Heart left ventricle (tissue), 16 donors: ENCODE data around the gene EP400. TPM values are rescaled to one million over a fixed set of nuclear protein-coding genes. Genes with fewer than 3 reads are reported as not detected.

Source experiments
- ATAC-seq, 4 donors: fragments of 200-7000 bp; cut with Tn5 transposase; one replicate each; pipeline ENCODE4 v1.9.1; 2020 to 2022; ENCODE audit warnings: moderate library complexity in 4 of 4, mild to moderate bottlenecking in 3 of 4, moderate number of reproducible peaks in 1 of 4
- DNase-seq, 5 donors: peaks; one replicate each; pipeline ENCODE4 v3.0.0-alpha.2; 2020
- H3K27ac ChIP-seq, 12 donors: fragments of 200-600 bp; sonication (generic) in 4 of 12; one replicate each; pipeline versions ENCODE4 v1.5.0 to v1.8.0; 2016 to 2022; ENCODE audit warnings: mild to moderate bottlenecking in 2 of 12
- H3K27me3 ChIP-seq, 9 donors: fragments of 200-600 bp; sonication (generic) in 2 of 9; one replicate each; pipeline versions ENCODE4 v1.5.1 to v1.8.0; 2016 to 2022; ENCODE audit warnings: mild to moderate bottlenecking in 3 of 9
- H3K36me3 ChIP-seq, 9 donors: fragments of 200-600 bp; sonication (generic) in 2 of 9; one replicate each; pipeline versions ENCODE4 v1.5.0 to v1.8.0; 2018 to 2022; ENCODE audit warnings: mild to moderate bottlenecking in 2 of 9
- H3K4me1 ChIP-seq, 12 donors: fragments of 200-600 bp; sonication (generic) in 4 of 12; one replicate each; pipeline versions ENCODE4 v1.5.0 to v1.8.0; 2016 to 2022; ENCODE audit warnings: mild to moderate bottlenecking in 3 of 12
- H3K4me3 ChIP-seq, 12 donors: fragments of 200-600 bp; sonication (generic) in 4 of 12; one replicate each; pipeline versions ENCODE4 v1.5.0 to v1.8.0; 2017 to 2022; ENCODE audit warnings: mild to moderate bottlenecking in 9 of 12, moderate library complexity in 4 of 12
- H3K9me3 ChIP-seq, 12 donors: fragments of 200-600 bp; sonication (generic) in 4 of 12; one replicate each; pipeline versions ENCODE4 v1.5.0 to v1.8.0; 2016 to 2022; ENCODE audit warnings: mild to moderate bottlenecking in 1 of 12
- POLR2A ChIP-seq, 2 donors: fragments of 450-650 bp; IDR thresholded peaks; one replicate each; pipeline ENCODE4 v1.6.1; 2017; ENCODE audit warnings: antibody characterized with exemption in 2 of 2, mild to moderate bottlenecking in 2 of 2, moderate library complexity in 2 of 2
- WGBS, 4 donors: extraction: QIAGEN DNeasy Blood & Tissue Kit in 2 of 4; methylation state at CpG; one replicate each; pipeline versions ENCODE4 v1.1.5 to v1.1.7; 2013 to 2018; 5-methylcytosine and 5-hydroxymethylcytosine counted together
- intact Hi-C, 10 donors: fragments of 100-400 bp; cut with DNase I; formaldehyde crosslinking; loops; one replicate each; pipeline versions ENCODE4 v1.11.1 to v1.14.2; 2022
- polyA plus RNA-seq, 2 donors: library from polyadenylated mRNA; stranded (reverse); fragments of 200-250 nt; gene quantifications; one replicate each; pipeline ENCODE4 v1.2.3, GENCODE V29; 2013
- total RNA-seq, 9 donors: library from RNA; depleted of rRNA in 2 of 9; stranded (reverse); fragments of >200 nt in 2 of 9; fragmentation: NEBNext Ultra II Directional in 3 of 9; extraction: Animal tissue kit (Norgen Biotek cat#: 25700) in 3 of 9; gene quantifications; one replicate each; pipeline versions ENCODE4 v1.1.0 to v1.2.4, GENCODE V29; 2016 to 2023
- TF ChIP-seq, protein P1 (sequence below), 12 donors: fragments of 200-600 bp; sonication (generic) in 4 of 12; IDR thresholded peaks; one replicate each; pipeline versions ENCODE4 v1.5.0 to v1.8.0; 2018 to 2022; ENCODE audit warnings: antibody characterized with exemption in 12 of 12, mild to moderate bottlenecking in 5 of 12
- donor health status: ischemic (EF 13 %, LVEDD 7.1; RV severe dilation, severe dysfunction).
- donor health status: healthy with polysubstance abuse.
- donor health status: DM: no; HTN: yes; CAD: no.
- donor health status: DM: no; HTN: no; CAD: no.
- donor health status: ischemic (EF 25% LVEDD 6.9; RV normal size, moderate dysfunction).
- donor health status: ischemic (EF 25% LVEDD 5.7; RV mildly dilated, moderate dysfunction).
- donor health status: healthy.
- donor health status: DM: yes; HTN: yes; CAD: no.
- donor health status: ischemic (EF 35%, LVEDD 5.7; RV mildly dilated, moderate dysfunction).
- donor health status: nonischemic (EF 11% LVEDD 7.7; RV severe dilation, severe dysfunction).
- donor health status: DM: yes; HTN: yes; CAD: no.
- donor health status: PGD.
- donor health status: ischemic (EF 29% LVEDD 5.4; RV normal size, mild dysfunction).
- donor health status: nonischemic (EF 23%, LVEDD 6.1; RV moderate dilation, normal function).

Gene EP400
- total and polyA plus RNA-seq, 11 donors = 9.8 to 27.8 (median 13.5) TPM

DNA sequence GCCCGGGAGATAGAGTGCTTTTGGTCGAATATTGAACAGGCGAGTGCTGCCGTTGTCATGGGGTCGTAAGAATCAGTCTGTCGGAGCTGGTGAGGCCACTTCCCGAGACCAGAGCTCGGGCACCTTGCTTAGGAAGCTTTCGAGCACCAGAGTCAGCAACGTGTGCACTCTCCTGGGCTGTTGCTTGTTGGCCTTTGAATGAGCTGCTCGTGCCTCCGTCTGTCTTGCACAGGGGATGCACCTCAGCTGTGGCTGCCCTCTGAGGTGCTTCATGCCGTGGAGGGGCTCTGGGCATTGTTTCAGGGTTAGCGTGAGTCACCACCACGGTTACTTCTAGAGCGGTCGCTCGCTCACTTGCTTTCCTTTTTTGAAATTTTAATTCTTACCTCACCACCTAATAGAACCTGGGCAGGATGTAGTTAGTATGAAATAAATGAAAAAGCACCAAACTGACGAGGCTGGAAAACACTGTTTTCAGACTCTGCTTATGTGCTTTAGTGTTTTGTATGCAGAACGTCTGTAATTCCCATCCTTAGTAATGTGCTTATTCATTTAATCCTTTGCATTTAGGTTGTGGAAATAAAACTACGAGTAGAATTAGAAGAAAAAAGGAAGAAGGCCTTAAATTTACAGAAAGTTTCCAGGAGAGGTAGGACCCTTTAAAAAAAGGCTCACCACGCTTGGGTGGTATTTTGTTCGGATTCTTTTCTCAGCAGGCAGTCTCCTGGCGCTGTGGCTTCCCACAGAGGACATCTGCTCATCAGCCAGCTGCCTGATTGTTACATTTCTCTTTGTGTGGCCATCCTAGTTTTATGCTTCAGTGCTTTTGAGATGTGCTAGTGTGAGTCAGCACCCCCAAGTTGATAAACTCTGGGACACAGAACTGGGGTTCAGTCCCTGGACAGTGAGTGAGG, 40.6 kb downstream of the EP400 start:
- no peak overlapping the region for H3K4me3 ChIP-seq
- intact Hi-C loops = loop anchor here in 1 of 10 donors (10.0 kb wide), 1 partner anchor 136 kb away; no protein-coding TSS in a partner anchor
- 85 to 87% (median 86%) methylated on average over 24 of the region's 24 CpGs for WGBS, 4 donors
- no peaks in the 10 kb centered on the region for H3K9me3 ChIP-seq
- ATAC-seq (no peak), DNase-seq (no peak)
- peaks cover 0 to 7% (median 0%) of the 10 kb centered on the region in 12 donors for H3K4me1 ChIP-seq
- TF ChIP-seq, protein P1, sequence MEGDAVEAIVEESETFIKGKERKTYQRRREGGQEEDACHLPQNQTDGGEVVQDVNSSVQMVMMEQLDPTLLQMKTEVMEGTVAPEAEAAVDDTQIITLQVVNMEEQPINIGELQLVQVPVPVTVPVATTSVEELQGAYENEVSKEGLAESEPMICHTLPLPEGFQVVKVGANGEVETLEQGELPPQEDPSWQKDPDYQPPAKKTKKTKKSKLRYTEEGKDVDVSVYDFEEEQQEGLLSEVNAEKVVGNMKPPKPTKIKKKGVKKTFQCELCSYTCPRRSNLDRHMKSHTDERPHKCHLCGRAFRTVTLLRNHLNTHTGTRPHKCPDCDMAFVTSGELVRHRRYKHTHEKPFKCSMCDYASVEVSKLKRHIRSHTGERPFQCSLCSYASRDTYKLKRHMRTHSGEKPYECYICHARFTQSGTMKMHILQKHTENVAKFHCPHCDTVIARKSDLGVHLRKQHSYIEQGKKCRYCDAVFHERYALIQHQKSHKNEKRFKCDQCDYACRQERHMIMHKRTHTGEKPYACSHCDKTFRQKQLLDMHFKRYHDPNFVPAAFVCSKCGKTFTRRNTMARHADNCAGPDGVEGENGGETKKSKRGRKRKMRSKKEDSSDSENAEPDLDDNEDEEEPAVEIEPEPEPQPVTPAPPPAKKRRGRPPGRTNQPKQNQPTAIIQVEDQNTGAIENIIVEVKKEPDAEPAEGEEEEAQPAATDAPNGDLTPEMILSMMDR (IDR thresholded peaks at IDR 0.05) = no peak
- no peak for TF ChIP-seq POLR2A (IDR thresholded peaks at IDR 0.05)
- H3K27ac ChIP-seq = no peak overlapping the region
- H3K36me3 ChIP-seq = peaks cover 0 to 98% (median 94%) of the 10 kb centered on the region in 9 donors
- no peaks in the 10 kb centered on the region for H3K27me3 ChIP-seq

DNA sequence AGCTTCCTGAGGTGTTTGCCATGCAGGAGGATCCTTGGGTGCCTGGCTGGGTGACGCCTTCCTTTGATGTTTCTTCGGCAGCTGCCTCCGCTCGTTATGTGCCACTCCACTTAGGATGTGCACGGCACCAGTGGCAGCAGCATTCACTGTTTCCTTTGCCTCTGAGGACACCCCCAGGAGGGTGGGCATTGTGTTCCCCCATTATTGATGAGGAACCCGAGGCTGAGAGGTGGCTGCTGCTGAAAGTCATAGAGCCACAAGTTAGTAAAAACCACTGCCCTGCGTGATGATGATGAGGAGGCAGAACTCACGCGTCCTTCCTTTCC, 41.2 kb downstream of the EP400 start:
- H3K4me1 ChIP-seq = peaks cover 0 to 7% (median 0%) of the 10 kb centered on the region in 12 donors
- no peak overlapping the region for H3K27ac ChIP-seq
- no peaks in the 10 kb centered on the region for H3K9me3 ChIP-seq
- intact Hi-C loops = loop anchor here in 1 of 10 donors (10.0 kb wide), 1 partner anchor 136 kb away; no protein-coding TSS in a partner anchor
- DNase-seq = no peak
- H3K4me3 ChIP-seq = no peak overlapping the region
- no peak for TF ChIP-seq POLR2A (IDR thresholded peaks at IDR 0.05)
- TF ChIP-seq, protein P1 (IDR thresholded peaks at IDR 0.05) = no peak
- no peak for ATAC-seq
- WGBS, 4 donors = 77 to 89% (median 80%) methylated on average over 8 to 9 of the region's 9 CpGs
- no peaks in the 10 kb centered on the region for H3K27me3 ChIP-seq
- peaks cover 0 to 97% (median 93%) of the 10 kb centered on the region in 9 donors for H3K36me3 ChIP-seq

DNA sequence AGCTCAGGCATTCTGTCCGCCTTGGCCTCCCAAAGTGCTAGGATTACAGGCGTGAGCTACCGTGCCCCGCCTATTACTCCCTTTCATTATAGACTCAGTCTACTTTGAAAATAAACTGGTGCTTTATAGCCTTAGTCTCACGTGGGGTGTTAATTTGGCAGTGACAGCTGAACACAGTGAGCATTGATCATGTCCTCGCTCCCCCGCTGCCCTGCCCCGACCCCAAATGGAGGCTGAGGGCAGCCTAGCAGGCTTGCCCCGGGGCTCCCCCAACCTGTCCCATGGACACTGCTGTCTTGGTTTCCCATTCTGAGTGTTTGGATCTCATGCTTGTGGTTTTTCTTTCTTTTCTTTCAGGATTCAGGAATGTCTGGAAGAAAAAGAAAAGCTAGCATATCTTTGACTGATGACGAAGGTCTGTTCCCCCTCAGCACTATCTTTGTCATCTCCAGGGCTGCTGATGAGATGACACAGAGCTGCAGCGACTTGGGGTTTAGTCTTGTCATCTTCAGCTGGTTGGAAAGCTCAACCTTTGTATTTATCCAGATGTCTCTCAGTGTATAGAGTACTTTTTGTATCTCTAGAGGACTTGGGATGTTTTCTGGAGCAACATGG, 42.2 kb downstream of the EP400 start:
- Histone ChIP-seq H3K36me3 (peaks cover 0 to 99% (median 88%) of the 10 kb centered on the region in 9 donors), H3K9me3 (no peaks in the 10 kb centered on the region), H3K4me1 (peaks cover 0 to 7% (median 0%) of the 10 kb centered on the region in 12 donors), H3K27me3 (no peaks in the 10 kb centered on the region), H3K27ac (no peak overlapping the region), H3K4me3 (no peak overlapping the region)
- 87 to 93% (median 89%) methylated on average over 11 of the region's 11 CpGs for WGBS, 4 donors
- ATAC-seq (no peak), DNase-seq (no peak)
- no peak for TF ChIP-seq POLR2A (IDR thresholded peaks at IDR 0.05)
- TF ChIP-seq, protein P1 (IDR thresholded peaks at IDR 0.05) = no peak
- intact Hi-C loops = loop anchor here in 1 of 10 donors (10.0 kb wide), 1 partner anchor 137 kb away; no protein-coding TSS in a partner anchor

DNA sequence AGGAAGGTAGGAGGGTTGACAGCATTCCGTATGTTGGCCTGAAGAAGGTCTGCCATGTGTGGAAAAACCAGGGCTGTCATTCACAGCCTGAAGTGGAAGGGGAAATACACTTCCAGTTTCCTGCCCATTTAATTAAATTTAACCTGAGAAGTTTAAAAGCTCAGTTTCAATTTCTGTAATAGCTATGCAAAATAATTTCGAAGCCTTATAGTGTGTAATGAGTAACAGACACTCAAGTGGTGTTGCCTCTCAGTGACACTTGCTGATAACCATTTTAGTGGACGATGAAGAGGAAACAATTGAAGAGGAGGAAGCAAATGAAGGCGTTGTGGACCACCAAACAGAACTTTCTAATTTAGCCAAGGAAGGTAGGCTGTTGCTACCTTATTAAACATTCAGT, 44.8 kb downstream of the EP400 start:
- Histone ChIP-seq H3K4me1 (no peaks in the 10 kb centered on the region), H3K4me3 (no peak overlapping the region), H3K36me3 (peaks cover 0 to 96% (median 76%) of the 10 kb centered on the region in 9 donors), H3K27ac (no peak overlapping the region), H3K9me3 (no peaks in the 10 kb centered on the region), H3K27me3 (no peaks in the 10 kb centered on the region)
- no peak for DNase-seq
- no peak for ATAC-seq
- 87 to 92% (median 91%) methylated on average over 4 of the region's 4 CpGs for WGBS, 4 donors
- intact Hi-C loops = loop anchor here in 1 of 10 donors (10.0 kb wide), 1 partner anchor 140 kb away; no protein-coding TSS in a partner anchor
- TF ChIP-seq POLR2A (IDR thresholded peaks at IDR 0.05) = no peak
- TF ChIP-seq, protein P1 (IDR thresholded peaks at IDR 0.05) = no peak
